ENCODE results near the gene STT3B.
A peak's percentile ranks its signal among the peaks of the same experiment; 100 is the strongest.

STT3B gene

DNA sequence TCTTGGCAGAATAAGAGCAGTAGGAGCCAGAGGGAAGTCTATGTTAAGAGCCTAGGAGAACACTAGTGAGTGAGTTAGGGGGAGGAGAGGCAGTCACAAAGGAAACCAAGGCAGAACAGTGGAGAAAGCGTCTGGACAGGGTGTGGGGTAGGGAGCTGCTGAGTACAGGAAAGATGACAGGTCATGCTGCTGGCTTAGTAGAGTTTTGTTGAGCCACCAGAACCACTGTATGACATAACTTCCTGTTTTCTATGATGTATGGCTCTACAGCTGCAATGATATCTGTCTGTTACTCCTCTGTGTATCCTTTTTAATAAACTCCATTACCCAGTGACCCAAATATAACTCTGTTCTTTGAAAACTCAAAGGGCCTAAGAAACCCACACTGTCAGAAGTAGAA, 10.6 kb upstream of the STT3B start:
- DNase-seq: no peak

DNA sequence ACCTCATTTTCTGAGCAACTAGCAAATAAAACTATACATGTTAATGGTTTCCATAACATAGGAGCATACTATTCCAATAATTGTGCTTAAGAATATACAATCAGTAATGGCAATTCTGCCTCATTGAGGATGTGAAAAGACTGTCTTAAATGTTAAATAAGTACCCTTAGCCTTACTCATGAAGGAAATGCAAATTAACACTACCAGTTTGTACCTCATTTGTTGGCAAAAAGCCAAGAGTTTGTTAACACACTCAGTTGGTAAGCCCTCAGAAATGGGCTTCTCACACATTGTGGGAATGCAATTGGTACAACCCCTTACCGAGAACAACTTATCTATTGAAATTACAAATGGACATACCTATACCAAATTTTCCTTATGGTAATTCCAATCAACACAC, 9.2 kb upstream of the STT3B start:
- no peak for DNase-seq

DNA sequence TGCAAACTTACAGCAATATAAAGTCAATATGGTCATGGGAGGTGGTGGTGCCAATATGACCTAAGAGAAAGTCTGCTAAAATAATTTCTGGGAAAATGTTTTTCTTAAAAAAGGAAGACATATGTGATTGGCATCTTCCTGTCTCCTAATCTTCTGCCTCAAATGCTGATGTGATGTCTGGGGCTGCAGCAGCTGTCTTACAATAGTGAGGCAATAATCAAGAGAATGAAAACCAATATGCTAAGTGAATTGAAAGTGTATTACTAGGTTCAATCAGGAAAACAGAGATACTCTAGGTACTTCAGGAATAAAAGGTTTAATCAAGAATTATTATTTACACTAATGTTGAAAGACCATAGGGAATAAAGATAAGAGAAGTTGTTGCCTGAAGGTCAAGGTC, 7.2 kb upstream of the STT3B start:
- DNase-seq: no peak

DNA sequence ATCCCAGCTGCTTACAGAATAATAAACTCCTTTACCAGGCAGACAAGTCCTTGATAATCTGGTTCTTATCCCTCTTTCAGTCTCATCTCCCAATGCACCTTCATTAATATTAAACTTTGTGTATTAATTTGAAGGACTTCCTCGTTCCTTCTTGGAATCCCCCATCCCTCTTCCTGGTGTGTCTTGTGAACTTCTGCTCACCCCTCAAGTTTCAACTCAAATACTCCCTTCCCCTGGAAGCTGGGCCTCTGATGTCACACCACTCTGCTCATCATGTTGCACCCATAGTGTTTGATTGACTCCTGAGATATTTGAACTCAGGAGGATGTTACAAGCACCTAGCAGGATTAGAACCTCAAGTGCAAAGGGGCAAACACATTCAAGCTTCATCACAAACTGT, 3.3 kb upstream of the STT3B start:
- DNase-seq: no peak

DNA sequence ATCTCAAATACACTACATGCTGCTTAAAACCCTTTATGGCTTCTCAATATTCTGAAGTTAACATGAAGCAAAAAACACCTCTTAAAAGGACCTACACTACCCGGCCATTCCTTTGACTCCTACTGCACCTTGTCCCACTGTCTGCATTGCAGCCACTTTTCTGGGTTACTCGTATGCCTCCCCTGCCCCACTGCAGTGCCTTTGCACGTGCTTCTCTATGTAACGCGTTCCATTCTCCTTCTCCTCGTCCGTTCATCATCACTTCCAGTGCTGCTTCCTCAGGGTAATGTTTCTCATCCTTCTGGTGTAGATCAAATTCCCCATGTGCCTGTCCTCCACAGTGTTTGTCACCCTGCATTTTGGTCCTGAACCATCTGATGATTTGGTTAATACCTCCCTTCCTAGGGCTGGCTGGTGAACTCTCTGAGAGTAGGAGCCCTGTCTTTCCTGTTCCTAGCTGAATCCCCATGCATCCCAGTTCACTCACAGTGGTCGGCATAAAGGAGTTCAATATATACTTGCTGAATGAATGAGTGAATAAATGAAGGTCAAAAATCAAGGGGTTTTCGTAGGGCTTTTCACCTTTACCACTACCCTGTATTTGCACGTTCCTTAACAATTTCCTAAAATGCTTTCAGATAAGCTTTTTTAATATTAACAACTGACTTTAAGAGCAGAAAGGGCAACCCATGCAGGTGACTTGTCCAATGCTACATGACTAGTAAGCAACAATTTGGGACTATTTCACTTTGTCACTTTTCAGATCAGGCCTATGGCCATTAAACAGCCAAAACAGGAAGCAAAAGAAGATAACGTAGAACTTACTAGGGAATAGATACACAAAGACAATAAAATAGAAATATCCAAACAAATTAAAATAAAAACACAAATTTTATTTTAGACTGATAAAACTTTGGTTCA, 2.4 kb upstream of the STT3B start:
- no peak for DNase-seq

DNA sequence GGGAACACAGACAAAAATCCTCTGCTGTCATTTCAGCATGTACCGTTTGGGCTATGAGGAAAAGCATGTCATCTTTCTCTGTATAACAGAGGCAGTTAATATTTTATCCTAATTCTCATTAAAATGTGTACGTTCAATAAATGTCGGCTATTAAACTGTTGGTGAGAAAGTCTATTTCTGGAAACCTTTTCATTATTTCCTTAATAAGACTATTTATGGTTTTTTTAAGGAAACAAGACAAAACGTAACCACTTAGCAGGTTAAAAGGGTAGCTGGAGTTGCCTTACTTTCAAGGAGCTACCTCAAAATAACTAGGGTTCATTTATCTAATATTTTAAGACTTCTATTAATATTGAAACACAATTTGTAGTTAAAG, 1.8 kb upstream of the STT3B start:
- no peak for DNase-seq

DNA sequence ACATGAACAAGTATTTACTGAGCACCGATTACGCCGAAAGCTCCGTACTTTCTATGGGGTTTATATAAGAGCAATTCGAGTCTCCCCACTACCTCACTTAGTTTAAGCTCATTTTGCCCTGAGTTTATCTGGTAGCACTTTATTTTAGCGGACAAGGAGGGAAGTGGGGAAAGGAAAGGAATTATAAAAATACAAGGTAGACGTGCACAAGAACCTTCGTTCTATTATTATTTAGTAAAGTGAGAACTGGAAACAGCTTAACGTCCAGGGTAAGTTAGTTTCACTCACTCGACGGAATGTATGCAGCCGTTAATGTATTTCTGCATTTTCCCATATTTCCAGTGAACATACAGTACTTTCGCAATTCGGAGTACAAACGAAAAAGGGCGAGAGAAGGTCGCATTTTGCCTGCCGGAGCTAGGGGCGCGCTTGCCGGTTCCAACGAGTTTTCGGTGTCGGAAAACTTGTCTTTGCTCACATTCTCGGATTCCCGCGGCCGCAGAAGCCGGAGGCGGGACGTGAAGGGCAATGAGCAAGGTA, 1.2 kb upstream of the STT3B start:
- no peak for DNase-seq

DNA sequence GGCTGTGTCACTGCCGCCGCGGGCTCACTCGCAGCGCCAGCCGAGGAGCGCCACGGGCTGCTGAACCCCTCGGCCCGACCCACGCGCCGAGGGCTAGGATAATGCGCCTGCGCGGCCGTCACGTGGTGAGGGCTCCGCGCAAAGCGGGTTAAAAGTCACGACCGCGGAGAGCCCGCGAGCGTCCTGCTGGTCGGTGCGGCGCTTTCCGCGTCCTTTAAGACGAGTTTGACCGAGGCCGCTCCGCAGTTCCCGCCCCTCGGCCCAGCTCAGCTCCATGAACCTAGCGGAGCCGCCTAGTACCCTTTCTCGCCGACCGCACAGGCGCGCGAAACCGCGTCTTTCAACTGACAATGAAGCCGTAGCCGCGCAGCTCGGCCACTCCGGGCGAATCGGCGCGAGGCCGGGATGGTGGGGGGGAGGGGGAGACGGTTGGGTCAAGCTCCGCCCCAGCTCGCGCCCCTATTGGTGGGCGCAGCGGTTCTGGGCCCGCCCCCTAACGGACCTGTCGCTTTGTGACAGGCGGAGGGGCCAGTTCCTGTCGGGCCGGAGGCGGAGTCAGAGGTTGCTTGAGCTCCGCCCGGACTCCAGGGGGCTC, 636 bp upstream of the STT3B start:
- DNase-seq: peak; percentile 98

DNA sequence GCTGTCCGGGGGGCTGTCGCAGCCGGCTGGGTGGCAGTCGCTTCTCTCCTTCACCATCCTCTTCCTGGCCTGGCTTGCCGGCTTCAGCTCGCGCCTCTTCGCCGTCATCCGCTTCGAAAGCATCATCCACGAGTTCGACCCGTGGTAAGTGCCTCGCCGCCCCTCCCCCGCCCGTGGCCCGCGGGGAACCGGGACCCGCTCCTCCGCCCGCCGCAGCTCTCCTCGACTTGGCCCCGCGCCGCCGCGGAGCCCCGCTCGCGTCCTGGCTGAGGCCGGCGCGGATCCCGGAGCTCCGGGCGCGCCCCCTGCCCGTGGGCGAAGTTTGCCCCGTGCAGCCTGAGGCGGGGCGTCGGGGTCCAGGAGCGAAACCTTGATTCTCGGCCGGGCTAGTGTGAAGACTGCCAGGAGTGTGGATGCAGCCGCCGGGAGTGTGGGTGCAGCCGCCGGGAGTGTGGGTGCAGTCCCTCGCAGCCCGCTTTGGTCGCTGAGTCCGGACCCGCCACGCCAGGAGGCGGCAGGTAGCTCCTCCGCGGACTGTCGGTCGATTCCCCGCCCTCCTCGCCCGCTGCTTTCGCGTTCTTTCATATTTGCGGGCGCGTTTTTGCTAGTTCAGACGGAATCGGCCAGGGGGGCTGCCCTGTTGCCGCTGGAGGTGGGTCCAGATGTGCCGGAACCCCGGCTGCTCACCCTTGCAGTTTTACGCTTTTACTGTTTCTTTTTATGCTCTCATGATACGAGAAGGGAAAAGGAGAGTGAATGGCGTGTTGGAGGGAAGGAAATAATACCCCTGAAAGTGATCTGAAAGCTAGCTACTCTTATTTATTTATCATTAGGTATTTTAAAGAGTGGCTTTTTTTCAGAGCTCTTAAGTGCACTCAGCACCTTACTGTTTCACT, 692 bp downstream of the STT3B start:
- peak; percentile 33 to 47 for DNase-seq

DNA sequence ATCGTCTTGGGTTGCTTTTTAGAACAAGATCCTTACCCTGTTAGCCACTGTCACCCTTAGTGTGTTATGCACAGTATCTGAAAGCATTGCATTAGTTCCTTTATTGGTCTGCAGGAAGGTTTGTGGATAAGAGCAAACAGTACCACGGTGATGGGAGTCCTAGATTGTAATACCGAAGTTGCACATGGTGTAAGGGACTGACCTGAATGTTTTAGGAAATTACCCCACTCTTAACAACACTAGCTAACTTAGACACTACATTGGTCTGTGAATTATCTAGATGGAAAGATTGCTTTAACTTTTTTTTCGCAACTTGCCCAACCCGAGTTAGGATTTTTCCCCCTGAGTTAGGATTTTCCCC, 1.3 kb downstream of the STT3B start:
- no peak for DNase-seq

DNA sequence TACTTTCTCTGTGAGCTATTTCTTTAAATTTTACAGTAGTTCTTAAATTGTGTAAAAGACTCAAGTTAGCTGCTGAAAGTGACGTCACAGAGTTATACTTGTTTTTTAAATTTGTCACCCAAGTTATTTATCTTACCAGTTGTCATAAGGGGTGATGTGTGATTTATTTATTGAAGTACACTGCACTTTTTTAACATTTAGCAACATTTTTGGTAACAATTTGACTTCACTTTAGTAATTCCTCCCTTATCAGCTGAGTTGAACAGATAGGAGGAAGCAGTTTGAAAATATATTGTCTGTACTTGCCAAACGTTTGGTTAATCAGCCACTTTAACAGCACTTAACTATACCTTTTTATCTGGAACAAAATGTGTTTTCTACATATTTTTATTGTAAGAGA, 3.8 kb downstream of the STT3B start:
- no peak for DNase-seq

DNA sequence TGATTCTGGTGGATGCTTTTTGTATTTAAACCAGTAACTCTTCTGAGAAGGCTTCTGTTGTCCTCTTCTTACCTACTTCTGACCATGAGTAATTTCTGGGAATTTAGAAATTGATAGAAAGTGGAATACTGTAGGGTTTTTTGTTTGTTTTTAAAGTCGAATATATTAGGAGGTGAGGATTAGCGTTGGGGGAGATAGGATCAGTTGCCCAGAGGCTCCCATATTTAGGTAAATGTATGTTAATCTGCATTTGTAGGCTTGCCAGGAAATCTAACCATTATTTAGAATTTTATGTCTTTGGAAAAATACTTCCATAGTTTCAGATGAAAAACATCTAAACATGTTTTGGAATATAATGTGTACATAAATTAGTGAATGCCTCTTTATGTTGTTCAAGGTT, 6.1 kb downstream of the STT3B start:
- no peak for DNase-seq

DNA sequence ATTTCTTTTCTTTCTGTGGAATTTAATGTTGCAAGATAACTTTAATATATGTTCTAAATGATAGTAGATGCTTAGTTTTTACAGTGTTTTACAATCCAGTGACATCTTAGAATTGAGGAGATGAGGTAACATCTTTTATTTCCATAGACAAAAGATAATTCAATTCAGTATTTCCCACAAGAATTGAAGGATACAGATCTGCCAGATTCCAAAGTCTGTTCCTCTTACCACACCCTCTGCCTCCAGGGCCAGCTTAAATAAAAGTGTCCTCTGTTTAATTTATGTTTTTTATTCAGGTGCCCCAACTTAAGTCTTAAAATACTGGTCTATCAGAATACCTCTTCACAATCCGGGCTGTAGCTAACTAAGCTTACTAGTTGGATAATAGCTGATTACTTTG, 6.5 kb downstream of the STT3B start:
- no peak for DNase-seq

DNA sequence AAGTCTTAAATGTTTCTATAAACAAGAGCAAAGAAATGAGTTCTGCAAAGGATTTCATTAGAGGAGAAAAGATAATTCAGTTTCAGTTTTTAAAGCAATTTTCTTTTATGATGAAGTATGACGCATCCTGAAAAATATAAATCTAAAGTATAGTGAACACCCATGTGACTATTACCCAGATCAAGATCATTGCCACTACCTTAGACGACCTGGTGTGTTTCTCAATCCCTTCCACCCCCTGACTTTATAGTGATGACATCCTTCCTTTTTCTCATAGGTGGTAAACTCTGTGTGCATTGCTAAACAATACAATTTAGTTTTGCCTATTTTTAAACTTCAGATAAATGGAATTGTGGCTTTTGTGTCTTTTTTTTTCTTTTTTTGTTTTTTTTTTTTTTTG, 8.4 kb downstream of the STT3B start:
- DNase-seq: no peak

DNA sequence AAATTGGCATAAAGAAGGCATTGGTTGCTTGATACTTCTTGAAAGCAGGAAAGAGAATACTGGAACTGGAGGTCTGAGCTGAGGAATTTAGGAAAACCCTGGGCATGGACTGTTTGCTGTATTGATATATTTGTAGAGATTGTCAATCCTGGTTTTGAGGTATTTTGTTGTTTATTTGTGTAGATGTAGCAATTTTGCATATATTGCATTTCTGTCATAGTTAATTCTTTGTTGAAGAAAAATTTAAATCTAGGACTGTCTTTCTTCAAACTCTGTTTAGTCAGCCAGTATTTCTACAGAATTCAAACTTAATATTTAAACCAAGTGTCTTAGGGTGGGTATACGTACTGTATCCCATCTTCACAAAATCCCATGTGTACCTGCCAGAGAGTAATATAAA, 9.5 kb downstream of the STT3B start:
- no peak for DNase-seq

DNA sequence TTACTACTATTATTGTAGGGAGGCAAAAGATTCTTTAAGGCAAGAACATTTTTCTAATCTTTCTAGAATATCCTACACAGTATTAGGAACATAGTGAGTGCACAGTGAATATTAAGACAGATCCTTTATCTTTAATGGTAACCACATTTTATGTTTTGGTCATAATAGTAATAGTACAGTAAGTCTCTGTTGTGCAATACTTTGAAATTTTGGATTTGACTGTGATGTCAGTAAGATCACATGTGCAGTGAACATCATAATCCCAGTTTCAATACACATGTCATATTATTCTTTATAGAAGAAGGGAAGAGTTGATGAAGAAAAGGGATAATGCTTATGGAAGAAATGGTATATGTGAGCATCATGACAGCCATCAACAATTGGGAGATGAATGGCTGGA, 10.7 kb downstream of the STT3B start:
- DNase-seq: no peak

DNA sequence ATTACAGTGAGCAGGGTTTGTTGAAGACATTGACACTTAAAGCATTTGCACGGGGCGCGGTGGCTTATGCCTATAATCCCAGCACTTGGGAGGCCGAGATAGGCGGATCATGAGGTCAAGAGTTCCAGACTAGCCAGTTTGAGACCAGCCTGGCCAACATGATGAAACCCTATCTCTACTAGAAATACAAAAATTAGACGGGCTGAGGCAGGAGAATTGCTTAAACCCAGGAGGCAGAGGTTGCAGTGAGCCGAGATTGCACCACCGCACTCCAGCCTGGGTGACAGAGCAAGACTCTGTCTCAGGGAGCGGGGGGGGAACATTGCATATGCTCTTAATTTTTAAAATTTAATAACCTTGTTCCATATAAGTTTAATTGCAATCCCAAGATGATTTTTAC, 11.9 kb downstream of the STT3B start:
- DNase-seq: no peak

DNA sequence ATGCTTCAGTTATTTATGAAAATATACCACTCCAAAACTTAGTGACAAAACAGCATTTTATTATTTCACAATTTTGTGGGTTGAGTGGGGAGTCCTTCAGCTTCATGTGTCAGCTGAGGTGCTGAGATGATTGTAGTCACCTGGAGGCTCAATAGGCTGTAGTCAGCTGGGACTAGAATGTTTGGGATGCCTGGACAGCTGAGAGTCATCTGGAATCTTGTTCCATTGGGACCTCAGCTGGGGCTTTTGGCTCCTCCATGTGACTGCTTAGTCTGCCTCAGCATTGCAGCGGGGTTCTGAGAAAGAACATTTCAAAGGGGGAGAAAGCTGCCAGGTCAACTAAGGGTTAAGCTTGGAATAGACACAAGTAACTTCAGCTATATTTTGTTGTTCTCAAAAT, 13.4 kb downstream of the STT3B start:
- DNase-seq: no peak

DNA sequence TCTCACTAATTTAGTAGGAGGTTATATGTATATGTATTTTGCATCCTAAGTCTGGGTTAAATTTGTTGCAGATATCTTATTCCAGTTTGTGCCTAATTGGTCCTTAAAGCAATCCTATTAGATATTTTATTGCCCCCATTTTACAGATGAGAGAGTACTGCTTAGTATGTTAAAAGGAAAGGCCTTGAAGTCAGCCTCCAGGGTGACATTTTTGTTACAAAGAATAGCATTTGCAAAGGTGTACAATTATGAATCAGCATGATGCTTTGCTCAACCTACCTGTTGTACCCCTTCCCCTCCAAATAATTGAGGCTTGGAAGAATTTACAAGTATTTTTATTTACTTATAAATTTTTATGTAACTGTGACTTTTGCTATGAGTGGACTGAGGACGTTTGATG, 14.0 kb downstream of the STT3B start:
- DNase-seq: no peak

DNA sequence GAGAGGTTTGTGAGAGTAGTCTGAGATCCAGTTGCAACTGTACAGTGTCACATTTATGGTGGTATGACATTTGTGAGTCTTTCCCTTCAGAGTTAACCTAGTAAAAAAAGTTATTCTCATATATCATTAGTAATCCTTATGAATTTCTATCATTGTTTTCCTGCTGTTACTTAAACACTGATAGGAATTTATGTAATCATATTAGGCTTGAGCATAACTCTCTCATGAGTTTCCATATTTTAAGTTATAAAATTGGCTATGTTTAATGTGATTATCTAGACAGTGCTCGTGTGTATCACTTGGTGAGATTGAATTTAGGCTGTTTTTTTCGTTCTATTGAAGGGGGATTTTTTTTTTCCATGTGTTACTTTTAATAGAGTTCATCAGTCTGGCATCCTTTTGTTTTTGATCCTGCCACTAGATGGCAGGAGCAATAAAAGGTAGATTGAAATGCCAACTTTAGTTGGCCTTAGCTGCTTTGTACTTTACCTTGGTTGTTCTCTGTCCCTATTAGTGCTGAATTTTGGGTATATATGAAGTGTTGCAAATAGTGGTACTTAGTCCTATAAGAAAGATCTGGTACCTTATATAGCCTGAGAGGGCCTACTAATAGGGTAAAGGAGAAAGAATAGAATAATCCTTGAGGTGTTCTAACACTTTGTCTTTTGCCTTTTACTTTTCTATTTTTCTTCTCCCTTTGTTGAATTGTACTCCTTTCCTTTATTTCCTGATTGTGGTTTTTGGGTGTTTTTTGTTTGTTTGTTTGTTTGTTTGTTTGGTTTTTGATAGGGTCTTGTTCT, 17.9 kb downstream of the STT3B start:
- DNase-seq: no peak

DNA sequence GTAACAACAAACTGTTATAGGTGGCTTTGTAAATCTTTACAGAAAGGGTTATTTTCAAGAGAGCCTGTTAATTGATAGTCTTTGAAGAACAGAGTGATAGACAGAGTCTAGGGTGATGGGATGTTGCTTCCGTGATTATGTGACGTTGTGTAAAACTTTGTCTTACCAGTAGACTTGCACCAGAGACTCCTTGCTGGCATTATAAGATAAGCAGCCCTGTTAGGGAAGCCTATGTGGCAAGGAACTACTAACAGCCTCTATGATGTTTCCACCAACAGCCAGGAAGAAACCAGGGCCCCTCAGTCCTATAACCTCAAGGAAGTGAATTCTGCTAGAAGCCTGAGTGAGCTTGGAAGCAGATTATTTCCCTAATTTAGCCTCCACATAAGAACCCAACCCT, 18.9 kb downstream of the STT3B start:
- DNase-seq: no peak

DNA sequence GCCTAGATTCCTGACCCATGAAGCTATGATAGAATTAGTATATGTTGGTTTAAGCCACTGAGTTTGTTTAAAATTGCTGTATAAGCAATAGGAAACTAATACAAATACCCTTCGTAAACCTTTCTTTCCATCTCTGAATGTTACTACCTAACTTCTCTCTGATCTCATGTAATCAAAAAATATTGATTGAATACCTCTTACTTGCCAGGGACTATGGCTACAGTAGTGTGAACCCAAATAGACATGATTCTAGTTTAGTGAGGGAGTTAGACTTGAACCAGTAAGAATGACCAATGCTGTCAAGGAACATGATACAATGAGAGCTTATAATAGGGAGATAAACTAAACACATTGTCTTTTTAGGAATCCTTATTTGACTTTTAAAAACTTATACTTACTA, 19.4 kb downstream of the STT3B start:
- no peak for DNase-seq

DNA sequence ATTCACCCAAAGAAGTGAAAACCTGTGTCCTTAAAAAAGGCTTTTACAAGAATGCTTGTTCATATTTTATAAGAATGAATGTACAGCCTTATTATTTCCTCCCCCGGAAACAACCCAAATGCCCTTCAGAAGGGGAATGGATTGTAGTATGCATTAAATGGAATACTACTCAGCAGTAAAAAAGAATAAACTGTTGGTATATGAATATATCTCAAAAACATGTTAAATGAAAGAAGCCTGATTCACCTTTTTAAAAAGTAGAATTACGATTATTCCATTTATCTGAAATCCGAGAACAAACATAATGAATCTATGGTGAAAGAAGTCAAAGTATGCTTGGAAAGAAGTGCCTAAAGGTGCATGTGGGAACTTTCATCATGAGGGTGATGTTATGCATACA, 20.5 kb downstream of the STT3B start:
- DNase-seq: no peak

Data from activated CD4-positive, alpha-beta T cell treated with anti-CD3 and anti-CD28 coated beads, Interleukin-2, amount 50 U/mL, for 4 hours (primary cell).